HepG2 (cell line): Measurements from ENCODE around the gene NSMCE1. TPM values are rescaled to one million over a fixed set of nuclear protein-coding genes. Genes with fewer than 3 reads are reported as not detected.

Experiments used
- ATAC-seq: fragments of 200-7000 bp; cut with Tn5 transposase; 3 replicates; pipeline ENCODE4 v1.9.1; 2020; ENCODE audit warnings: mild to moderate bottlenecking, moderate library complexity
- BruUV-seq: library from RNA; stranded (reverse); fragments of 400-500 nt; replicated peaks from 2 replicates; lab custom pipeline; 2021; lab: Mats Ljungman, UMichigan
- CTCF ChIA-PET: fragments of 300-600 bp; formaldehyde crosslinking; extraction: SDS; loops from one replicate; lab custom pipeline; 2021; ENCODE audit warnings: low total read pairs, inconsistent platforms, low intra/inter-chr PET ratio; lab: Yijun Ruan, JAX
- POLR2A ChIA-PET: fragments of 350-600 bp; sonication (Branson Sonifier 250); formaldehyde crosslinking; loops from one replicate; lab custom pipeline; 2020; ENCODE audit warnings: antibody characterized with exemption, inconsistent platforms; lab: Yijun Ruan, JAX
- DNase-seq: peaks from one replicate; pipeline ENCODE4 v3.0.0-alpha.2; 2015; ENCODE audit warnings: low spot score
- FAIRE-seq: peaks from 3 replicates; lab custom pipeline; 2011; peaks lifted over from hg19 to GRCh38; lab: Jason Lieb, UNC
- H2AFZ ChIP-seq: one replicate; pipeline ENCODE4 v1.6.1; 2011; ENCODE audit warnings: low read length, inconsistent platforms
- H3K27ac ChIP-seq: fragments of 300-600 bp; 3 replicates; pipeline ENCODE4 v1.8.0; 2011; ENCODE audit warnings: mixed run types, mild to moderate bottlenecking, mixed read lengths, low read length, inconsistent platforms; ENCODE audit not compliant: insufficient read depth; ENCODE audit errors: extremely low read length
- H3K27me3 ChIP-seq, 2 experiments: fragments of 200-600 bp in 1 of 2; 2 replicates in 1 of 2; 3 replicates in 1 of 2; pipeline versions ENCODE4 v1.6.0 to v1.8.0; 2011; ENCODE audit warnings: low read length in 2 of 2, mild to moderate bottlenecking in 2 of 2, moderate library complexity in 2 of 2, inconsistent platforms in 1 of 2; ENCODE audit not compliant: insufficient read depth in 2 of 2, control insufficient read depth in 1 of 2
- H3K36me3 ChIP-seq, 2 experiments: fragments of 200-600 bp in 1 of 2; replicated peaks in 1 of 2; 2 replicates in 1 of 2; 3 replicates in 1 of 2; pipeline versions ENCODE4 v1.5.1 to v1.8.0; 2011; ENCODE audit warnings: low read length in 2 of 2, inconsistent platforms in 1 of 2; ENCODE audit not compliant: insufficient read depth in 2 of 2, control insufficient read depth in 1 of 2
- H3K4me1 ChIP-seq: 2 replicates; pipeline ENCODE4 v1.5.1; 2012; ENCODE audit warnings: low read length, inconsistent platforms; ENCODE audit not compliant: insufficient read depth
- H3K4me2 ChIP-seq: 2 replicates; pipeline ENCODE4 v1.6.0; 2011; ENCODE audit warnings: low read depth, low read length, inconsistent platforms
- H3K4me3 ChIP-seq, 3 experiments: fragments of 200-600 bp in 1 of 3; sonication (generic), shearing (Covaris generic) in 1 of 3; replicated peaks in 1 of 3; 2 replicates each; pipeline ENCODE4 v1.5.1; 2011 to 2016; ENCODE audit warnings: low read length in 3 of 3, inconsistent platforms in 2 of 3, low read depth in 2 of 3, mild to moderate bottlenecking in 2 of 3, control low read depth in 1 of 3, mixed read lengths in 1 of 3; ENCODE audit not compliant: insufficient read depth in 1 of 3
- H3K79me2 ChIP-seq: one replicate; pipeline ENCODE4 v1.6.1; 2011; ENCODE audit warnings: low read length, inconsistent platforms; ENCODE audit not compliant: insufficient read depth
- H3K9ac ChIP-seq: 2 replicates; pipeline ENCODE4 v1.6.0; 2011; ENCODE audit warnings: mild to moderate bottlenecking, low read depth, low read length, inconsistent platforms; ENCODE audit not compliant: insufficient read depth
- H3K9me3 ChIP-seq: 2 replicates; pipeline ENCODE4 v1.5.1; 2012; ENCODE audit warnings: mild to moderate bottlenecking, low read length
- H4K20me1 ChIP-seq: 2 replicates; pipeline ENCODE4 v1.6.0; 2011; ENCODE audit warnings: inconsistent platforms, mild to moderate bottlenecking, low read length, moderate library complexity; ENCODE audit not compliant: insufficient read depth
- HCFC1 ChIP-seq: fragments of 150-350 bp; IDR thresholded peaks from 2 replicates; pipeline ENCODE4 v1.6.1; 2014; ENCODE audit warnings: low read depth, low read length
- HNRNPK ChIP-seq: fragments of 200-400 bp; formaldehyde crosslinking; IDR thresholded peaks from 2 replicates; pipeline ENCODE4 v1.6.1; 2018; ENCODE audit warnings: low read length, low read depth, moderate library complexity, mild to moderate bottlenecking; ENCODE audit not compliant: poor library complexity, severe bottlenecking
- NFIB ChIP-seq: sonication (generic); formaldehyde crosslinking; IDR thresholded peaks from 2 replicates; pipeline ENCODE4 v1.9.0; 2021; ENCODE audit warnings: missing genetic modification reagents, mild to moderate bottlenecking, borderline replicate concordance
- TIGD3 ChIP-seq: sonication (generic); formaldehyde crosslinking; IDR thresholded peaks from 2 replicates; pipeline ENCODE4 v1.5.1; 2020; ENCODE audit warnings: mild to moderate bottlenecking, missing genetic modification reagents, borderline replicate concordance
- ZMYM3 ChIP-seq: sonication (generic); formaldehyde crosslinking; IDR thresholded peaks from 2 replicates; pipeline ENCODE4 v1.5.1; 2020; ENCODE audit warnings: mild to moderate bottlenecking, missing genetic modification reagents
- ZNF121 ChIP-seq: sonication (generic); formaldehyde crosslinking; IDR thresholded peaks from 2 replicates; pipeline ENCODE4 v1.5.0; 2020; ENCODE audit warnings: mild to moderate bottlenecking, missing genetic modification reagents
- WGBS: methylation state at CpG from one replicate; pipeline ENCODE4 v1.1.6; 2017; ENCODE audit warnings: low lambda C conversion rate; 5-methylcytosine and 5-hydroxymethylcytosine counted together
- in situ Hi-C: cut with HindIII; loops from 2 replicates; pipeline ENCODE4 v1.10.0; 2017; ENCODE audit warnings: low pct_unique_long_range_greater_than_20kb; ENCODE audit not compliant: extremely low pct_ligation_motif_present
- intact Hi-C: fragments of 100-400 bp; cut with micrococcal nuclease; formaldehyde crosslinking; loops from one replicate; pipeline ENCODE4 v1.10.0; 2022; ENCODE audit not compliant: unreplicated experiment
- polyA plus RNA-seq, 8 experiments: library from polyadenylated mRNA; depleted of rRNA in 3 of 8; stranded (reverse) in 7 of 8; unstranded in 1 of 8; fragments of >200 nt; fragmentation: Illumina TruSeq in 4 of 8; extraction: Trizol in 4 of 8; gene quantifications; 2 replicates each; pipeline versions ENCODE4 v1.2.1 to v1.2.3, GENCODE V29; 2011 to 2016; ENCODE audit warnings: low read depth in 4 of 8, missing spikeins in 1 of 8, mixed read lengths in 1 of 8; ENCODE audit not compliant: insufficient read depth in 1 of 8
- total RNA-seq, 5 experiments: library from RNA; depleted of rRNA; stranded (reverse); fragments of >200 nt; fragmentation: Illumina TruSeq; extraction: Trizol; gene quantifications; 2 replicates each; pipeline ENCODE4 v1.2.3, GENCODE V29; 2016; ENCODE audit warnings: low read depth in 1 of 5

Gene NSMCE1
- total and polyA plus RNA-seq, 2 of the 13 experiments (the other 11 are each of a cell fraction or from before 2014, with no cell fraction given) = 42.7 to 52.9 TPM

GRCh38 chr16:27265982-27266381 lies 2.6 kb downstream of the NSMCE1 start:
- peaks cover 37% of the 10 kb centered on the region for H3K79me2 ChIP-seq
- H3K4me1 ChIP-seq = peaks cover 76% of the 10 kb centered on the region
- 97% methylated on average over 1 of the region's 1 CpG for WGBS
- ATAC-seq (no peak), DNase-seq (no peak), FAIRE-seq (no peak)
- H2AFZ ChIP-seq = no peak overlapping the region
- no peaks in the 10 kb centered on the region for H4K20me1 ChIP-seq
- in situ Hi-C loops (loop anchor here (5.0 kb wide), 1 partner anchor 46 kb away; the partner anchor contains the start of gene IL4R), intact Hi-C loops (loop anchor here (2.0 kb wide), 2 partner anchors 23 to 31 kb away; no protein-coding TSS in a partner anchor)
- H3K9me3 ChIP-seq = no peaks in the 10 kb centered on the region
- no peak for TF ChIP-seq NFIB (CRISPR knock-in tag)
- no peak for TF ChIP-seq HCFC1
- 0 out of 2 replicates have a peak, but pooled peaks have one; percentile 12 for TF ChIP-seq ZMYM3 (CRISPR knock-in tag)
- peak; percentile 92 for TF ChIP-seq ZNF121 (CRISPR knock-in tag)
- no peak for TF ChIP-seq HNRNPK
- TF ChIP-seq TIGD3 (CRISPR knock-in tag) = no peak
- ChIA-PET POLR2A (interaction anchor here (0.9 to 2.4 kb wide), 2 partner anchors 47 to 50 kb away, joined by 4 to 8 read pairs; no protein-coding TSS in a partner anchor), CTCF (no interaction called here)
- no peaks in the 10 kb centered on the region; a peak in 1 of 5 replicates for H3K27me3 ChIP-seq
- no peak overlapping the region for H3K4me3 ChIP-seq
- H3K27ac ChIP-seq = peak overlapping the region; percentile 40
- H3K36me3 ChIP-seq = no peaks in the 10 kb centered on the region
- no peak overlapping the region for H3K9ac ChIP-seq
- no peak overlapping the region for H3K4me2 ChIP-seq
- no TSS peak for BruUV-seq
